Ascending aorta (tissue), 2 donors: ENCODE measurements around the gene NCCRP1. TPM values are rescaled to one million over a fixed set of nuclear protein-coding genes. Genes with fewer than 3 reads are reported as not detected.
"Not testable (repeated sequence)": the region's sequence is repeated elsewhere in the genome, so short reads cannot be mapped to it uniquely, and the experiment has no call there.

ENCODE experiments used
- DNase-seq, 2 donors: peaks; one replicate each; pipeline ENCODE4 v3.0.0-alpha.2; 2019; ENCODE audit warnings: low spot score in 2 of 2
- H3K27ac ChIP-seq, 2 donors: fragments of 200-600 bp; sonication (generic); one replicate each; pipeline ENCODE4 v1.5.1; 2016 to 2017; ENCODE audit warnings: mild to moderate bottlenecking in 1 of 2
- H3K27me3 ChIP-seq: fragments of 200-600 bp; sonication (generic); one replicate; pipeline ENCODE4 v1.5.1; 2017
- H3K36me3 ChIP-seq, 2 donors: fragments of 200-600 bp; sonication (generic); one replicate each; pipeline ENCODE4 v1.5.1; 2016
- H3K4me1 ChIP-seq, 2 donors: fragments of 200-600 bp; sonication (generic); one replicate each; pipeline ENCODE4 v1.5.1; 2016 to 2017; ENCODE audit warnings: mild to moderate bottlenecking in 1 of 2
- H3K4me3 ChIP-seq, 2 donors: fragments of 200-600 bp; sonication (generic); one replicate each; pipeline ENCODE4 v1.5.1; 2016 to 2017; ENCODE audit warnings: mild to moderate bottlenecking in 1 of 2
- H3K9me3 ChIP-seq, 2 donors: fragments of 200-600 bp; sonication (generic); one replicate each; pipeline ENCODE4 v1.5.1; 2016
- CTCF ChIP-seq, 3 experiments: fragments of 200-600 bp in 2 of 3; fragments of 450-650 bp in 1 of 3; sonication (generic) in 2 of 3; IDR thresholded peaks; one replicate each; pipeline ENCODE4 v1.5.1; 2016 to 2019; ENCODE audit warnings: antibody characterized with exemption in 3 of 3, mild to moderate bottlenecking in 1 of 3, moderate library complexity in 1 of 3
- intact Hi-C: fragments of 100-400 bp; cut with DNase I; formaldehyde crosslinking; loops from one replicate; pipeline ENCODE4 v1.15.1; 2023
- total RNA-seq: library from RNA; depleted of rRNA; stranded (reverse); fragments of >200 nt; gene quantifications from one replicate; pipeline ENCODE4 v1.1.0, GENCODE V29; 2016

Gene NCCRP1
- total RNA-seq, 1 donor from 2014 or later: not detected

DNA sequence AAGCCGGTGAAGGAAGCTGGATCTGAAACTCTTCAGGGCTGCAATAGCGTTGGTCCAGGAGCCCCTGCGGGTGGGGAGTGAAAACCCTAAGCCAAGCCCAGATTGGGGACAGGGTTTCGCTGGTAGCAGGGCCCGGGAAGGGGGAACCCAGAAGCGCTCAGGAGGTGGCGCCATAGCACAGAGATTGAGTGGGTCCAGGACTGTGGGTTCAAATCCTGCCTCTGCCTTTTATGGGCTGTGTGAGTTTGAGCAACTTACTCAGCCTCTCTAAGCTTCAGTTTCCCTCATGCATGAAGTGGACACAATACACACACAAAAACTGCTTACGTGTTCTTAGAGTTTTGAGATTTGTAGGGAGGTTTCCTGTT lies 15.6 kb downstream of the NCCRP1 start:
- intact Hi-C loops: no loop called here
- Histone ChIP-seq H3K9me3 (peaks cover 0 to 4% of the 10 kb centered on the region in 2 donors), H3K4me3 (no peak overlapping the region), H3K36me3 (no peaks in the 10 kb centered on the region), H3K27me3 (no peaks in the 10 kb centered on the region), H3K27ac (no peak overlapping the region), H3K4me1 (no peaks in the 10 kb centered on the region)
- peak in 1 of 3 experiments; percentile 6 for TF ChIP-seq CTCF (IDR thresholded peaks at IDR 0.05)
- DNase-seq: no peak

GRCh38 chr19:39215323-39215722 lies 18.6 kb downstream of the NCCRP1 start:
- H3K4me3 ChIP-seq, H3K27ac ChIP-seq, H3K9me3 ChIP-seq, H3K36me3 ChIP-seq, DNase-seq, H3K4me1 ChIP-seq, H3K27me3 ChIP-seq, intact Hi-C loops: not testable (repeated sequence)

DNA sequence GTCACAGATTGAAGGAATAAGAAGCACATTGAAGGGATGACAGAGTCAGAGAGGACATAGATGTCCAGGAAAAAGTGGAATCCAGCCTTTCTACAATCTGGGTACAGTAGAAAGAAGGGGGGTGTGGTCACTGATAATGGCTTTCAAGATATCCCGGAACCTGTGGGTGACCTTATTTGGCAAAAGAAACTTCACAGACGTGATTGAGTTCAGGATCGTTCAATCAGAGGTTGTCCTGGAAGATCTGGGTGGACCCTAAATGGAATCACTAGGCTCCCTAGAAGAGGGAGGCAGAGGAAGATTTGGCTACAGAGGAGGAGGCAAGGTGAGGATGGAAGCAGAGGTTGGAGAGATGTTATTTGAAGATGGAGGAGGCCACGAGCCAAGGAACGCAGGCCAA lies 20.3 kb downstream of the NCCRP1 start:
- Histone ChIP-seq H3K36me3 (no peaks in the 10 kb centered on the region), H3K27ac (no peak overlapping the region), H3K4me3 (no peak overlapping the region), H3K27me3 (no peaks in the 10 kb centered on the region), H3K4me1 (no peaks in the 10 kb centered on the region), H3K9me3 (peaks cover 0 to 4% of the 10 kb centered on the region in 2 donors)
- DNase-seq: no peak
- intact Hi-C loops: no loop called here
- TF ChIP-seq CTCF (IDR thresholded peaks at IDR 0.05): no peak

DNA sequence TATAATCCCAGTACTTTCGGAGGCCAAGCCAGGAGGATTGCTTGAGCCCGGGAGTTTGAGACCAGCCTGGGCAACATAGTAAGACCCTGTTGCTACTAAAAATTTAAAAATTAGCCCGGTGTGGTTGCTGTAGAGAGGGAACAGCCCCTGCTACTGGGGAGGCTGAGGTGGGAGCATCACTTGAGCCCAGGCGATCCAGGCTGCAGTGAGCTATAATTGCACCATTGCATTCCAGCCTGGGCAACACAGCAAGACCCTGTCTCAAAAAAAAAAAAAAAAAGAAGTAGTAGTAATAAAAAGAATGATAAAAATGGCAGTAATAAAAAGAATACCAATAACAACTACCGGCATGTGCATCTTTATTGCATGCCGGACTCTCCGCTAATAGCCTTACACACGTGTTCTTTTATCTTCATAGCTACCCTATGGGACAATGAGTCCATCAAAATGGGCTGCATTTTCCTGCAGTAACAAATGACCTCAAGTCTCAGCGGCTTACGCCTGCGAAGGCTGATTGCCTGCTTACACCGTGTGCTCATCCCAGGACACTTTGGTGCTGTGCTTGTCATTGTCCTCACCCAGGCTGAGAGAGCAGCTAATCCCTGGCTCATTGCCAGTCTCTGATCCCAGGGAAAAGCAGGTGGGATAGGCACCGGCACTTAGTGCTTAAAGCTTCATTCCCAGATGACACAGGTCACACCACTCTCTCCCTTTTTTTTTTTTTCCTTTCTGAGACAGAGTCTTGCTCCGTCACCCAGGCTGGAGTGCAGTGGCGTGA lies 21.7 kb downstream of the NCCRP1 start:
- Histone ChIP-seq H3K4me1 (no peaks in the 10 kb centered on the region), H3K27ac (no peak overlapping the region), H3K9me3 (peaks cover 0 to 4% of the 10 kb centered on the region in 2 donors), H3K36me3 (no peaks in the 10 kb centered on the region), H3K27me3 (no peaks in the 10 kb centered on the region), H3K4me3 (no peak overlapping the region)
- TF ChIP-seq CTCF (IDR thresholded peaks at IDR 0.05): no peak
- intact Hi-C loops: no loop called here
- no peak for DNase-seq

DNA sequence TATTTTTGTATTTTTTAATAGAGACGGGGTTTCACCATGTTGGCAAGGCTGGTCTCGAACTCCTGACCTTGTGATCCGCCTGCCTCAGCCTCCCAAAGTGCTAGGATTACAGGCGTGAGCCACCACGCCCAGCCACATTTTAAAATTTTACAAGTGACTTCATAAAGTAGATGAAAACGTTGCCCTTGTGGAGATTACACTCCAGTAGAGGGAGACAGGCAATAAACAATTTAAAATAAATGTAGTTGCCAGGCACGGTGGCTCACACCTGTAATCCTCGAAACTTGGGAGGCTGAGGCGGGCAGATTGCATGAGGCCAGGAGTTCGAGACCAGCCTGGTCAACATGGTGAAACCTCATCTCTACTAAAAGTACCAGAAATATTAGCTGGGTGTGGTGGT lies 22.3 kb downstream of the NCCRP1 start:
- H3K4me3 ChIP-seq, H3K36me3 ChIP-seq, H3K27me3 ChIP-seq, H3K27ac ChIP-seq, intact Hi-C loops, H3K9me3 ChIP-seq, DNase-seq, H3K4me1 ChIP-seq: not testable (repeated sequence)

- H3K27me3 ChIP-seq: no peaks in the 10 kb centered on the region
- H3K9me3 ChIP-seq: no peaks in the 10 kb centered on the region
- no peaks in the 10 kb centered on the region for H3K4me1 ChIP-seq
- DNase-seq: no peak
- no peak overlapping the region for H3K4me3 ChIP-seq
- no peak overlapping the region for H3K27ac ChIP-seq
- intact Hi-C loops: no loop called here
- TF ChIP-seq CTCF (IDR thresholded peaks at IDR 0.05): no peak
- no peaks in the 10 kb centered on the region for H3K36me3 ChIP-seq
Measured at GRCh38 chr19:39223703-39224279, 27.0 kb downstream of the NCCRP1 start.
